ENCODE data around the gene PADI2.

Gene PADI2

DNA sequence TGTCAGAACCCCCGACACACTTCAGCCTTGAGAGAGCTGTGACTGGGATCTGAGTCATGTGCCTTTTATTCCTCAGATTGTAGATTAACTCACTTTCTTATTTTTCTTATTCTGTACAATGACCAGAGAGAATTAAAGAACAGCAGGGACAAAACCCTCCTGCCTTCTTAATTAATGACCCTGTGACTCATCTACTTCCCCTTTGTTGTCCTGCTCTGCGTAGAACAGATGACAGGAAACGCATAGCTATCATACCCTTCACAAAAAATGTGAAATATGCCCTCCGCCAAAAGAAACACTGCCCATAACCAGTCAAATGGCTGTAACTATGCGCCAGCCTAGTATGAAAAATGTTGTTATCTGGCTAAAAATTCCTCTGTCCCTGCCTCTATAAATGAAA lies 9.1 kb upstream of the PADI2 start:
- Histone ChIP-seq H3K27ac (ENCODE audit: low read length, poor library complexity, severe bottlenecking) (peak overlapping the region; percentile 100), H3K4ac (ENCODE audit: low read depth in 1 of 2, low read length in 2 of 2) (no peak overlapping the region), H3K9ac (ENCODE audit: low read length) (no peak overlapping the region), H2AFZ (ENCODE audit: low read depth, low read length) (no peak overlapping the region), H2AK5ac (ENCODE audit: low read length, severe bottlenecking) (no peak overlapping the region), H3K23ac (ENCODE audit: low read length in 2 of 2) (no peak overlapping the region), H2BK120ac (ENCODE audit: low read depth, low read length) (no peak overlapping the region), H3K79me1 (replicated peaks; ENCODE audit: low read length, poor library complexity, severe bottlenecking) (no peaks in the 10 kb centered on the region), H2BK15ac (ENCODE audit: low read depth, poor library complexity, severe bottlenecking) (no peak overlapping the region), H3K27me3 (ENCODE audit: control insufficient read depth in 1 of 2, insufficient read depth in 1 of 2, low read length in 2 of 2) (peaks cover 0 to 49% of the 10 kb centered on the region in 2 experiments), H3K36me3 (ENCODE audit: control insufficient read depth in 1 of 2, insufficient read depth in 2 of 2, low read depth in 1 of 2, low read length in 2 of 2) (no peaks in the 10 kb centered on the region), H3K9me3 (ENCODE audit: control insufficient read depth, low read length) (no peaks in the 10 kb centered on the region), H4K8ac (ENCODE audit: low read length) (no peak overlapping the region), H3K14ac (ENCODE audit: low read length in 2 of 2) (no peak overlapping the region), H4K91ac (ENCODE audit: low read length) (no peak overlapping the region), H3K4me1 (ENCODE audit: control insufficient read depth, insufficient read depth, low read depth, low read length) (peaks cover 12% of the 10 kb centered on the region), H2BK5ac (ENCODE audit: low read depth, low read length, poor library complexity, severe bottlenecking) (no peak overlapping the region), H2BK12ac (ENCODE audit: low read length in 2 of 2) (no peak overlapping the region), H3K4me2 (ENCODE audit: low read length, poor library complexity, severe bottlenecking) (no peak overlapping the region), H3K18ac (ENCODE audit: low read depth in 1 of 2, low read length in 2 of 2) (no peak overlapping the region), H3K4me3 (ENCODE audit: insufficient read depth in 1 of 2, low read depth in 1 of 2, low read length in 2 of 2) (no peak overlapping the region)
- WGBS, result 0% methylated on average over 5 of the region's 5 CpGs
- peak; percentile 88 for DNase-seq

DNA sequence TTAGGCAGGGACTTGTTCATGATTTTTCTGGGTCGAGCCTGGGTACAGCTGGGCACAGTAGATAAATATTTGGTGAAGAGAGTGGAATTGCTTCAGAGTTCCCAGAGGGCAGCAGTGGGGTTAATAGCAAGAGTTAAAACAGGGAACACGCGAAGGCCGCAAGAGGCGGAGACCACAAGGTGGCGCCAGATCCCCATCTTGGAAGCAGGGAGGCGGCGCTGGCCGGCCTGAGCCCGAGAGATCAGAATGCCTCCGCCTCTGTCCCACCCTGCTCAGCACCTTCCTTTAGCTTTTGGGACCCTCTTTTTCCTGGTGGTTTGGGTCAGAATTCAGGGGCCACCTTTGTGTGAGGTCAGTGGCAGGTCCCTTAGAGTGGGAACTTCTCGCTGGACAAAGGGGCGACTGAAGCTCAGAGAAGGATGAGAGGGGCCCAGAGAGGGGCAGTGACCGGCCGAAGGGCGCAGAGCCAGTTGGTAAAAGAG lies 6.5 kb upstream of the PADI2 start:
- Histone ChIP-seq H2BK15ac (ENCODE audit: low read depth, poor library complexity, severe bottlenecking) (no peak overlapping the region), H3K9me3 (ENCODE audit: control insufficient read depth, low read length) (no peaks in the 10 kb centered on the region), H3K79me1 (replicated peaks; ENCODE audit: low read length, poor library complexity, severe bottlenecking) (no peaks in the 10 kb centered on the region), H2BK5ac (ENCODE audit: low read depth, low read length, poor library complexity, severe bottlenecking) (no peak overlapping the region), H3K36me3 (ENCODE audit: control insufficient read depth in 1 of 2, insufficient read depth in 2 of 2, low read depth in 1 of 2, low read length in 2 of 2) (no peaks in the 10 kb centered on the region), H3K9ac (ENCODE audit: low read length) (peak overlapping the region; percentile 37), H3K18ac (ENCODE audit: low read depth in 1 of 2, low read length in 2 of 2) (no peak overlapping the region), H3K4ac (ENCODE audit: low read depth in 1 of 2, low read length in 2 of 2) (no peak overlapping the region), H2BK12ac (ENCODE audit: low read length in 2 of 2) (peak overlapping the region in 1 of 2 experiments; percentile 62), H3K4me3 (ENCODE audit: insufficient read depth in 1 of 2, low read depth in 1 of 2, low read length in 2 of 2) (no peak overlapping the region), H2AK5ac (ENCODE audit: low read length, severe bottlenecking) (peak overlapping the region; percentile 13), H4K8ac (ENCODE audit: low read length) (no peak overlapping the region), H3K27ac (ENCODE audit: low read length, poor library complexity, severe bottlenecking) (peak overlapping the region; percentile 0), H3K14ac (ENCODE audit: low read length in 2 of 2) (no peak overlapping the region), H4K91ac (ENCODE audit: low read length) (no peak overlapping the region), H3K4me2 (ENCODE audit: low read length, poor library complexity, severe bottlenecking) (no peak overlapping the region), H3K23ac (ENCODE audit: low read length in 2 of 2) (no peak overlapping the region), H3K4me1 (ENCODE audit: control insufficient read depth, insufficient read depth, low read depth, low read length) (peaks cover 24% of the 10 kb centered on the region), H2BK120ac (ENCODE audit: low read depth, low read length) (peak overlapping the region; percentile 23), H2AFZ (ENCODE audit: low read depth, low read length) (no peak overlapping the region), H3K27me3 (ENCODE audit: control insufficient read depth in 1 of 2, insufficient read depth in 1 of 2, low read length in 2 of 2) (peaks cover 0 to 41% of the 10 kb centered on the region in 2 experiments)
- WGBS, result 23% methylated on average over 13 of the region's 16 CpGs
- peak; percentile 78 for DNase-seq

DNA sequence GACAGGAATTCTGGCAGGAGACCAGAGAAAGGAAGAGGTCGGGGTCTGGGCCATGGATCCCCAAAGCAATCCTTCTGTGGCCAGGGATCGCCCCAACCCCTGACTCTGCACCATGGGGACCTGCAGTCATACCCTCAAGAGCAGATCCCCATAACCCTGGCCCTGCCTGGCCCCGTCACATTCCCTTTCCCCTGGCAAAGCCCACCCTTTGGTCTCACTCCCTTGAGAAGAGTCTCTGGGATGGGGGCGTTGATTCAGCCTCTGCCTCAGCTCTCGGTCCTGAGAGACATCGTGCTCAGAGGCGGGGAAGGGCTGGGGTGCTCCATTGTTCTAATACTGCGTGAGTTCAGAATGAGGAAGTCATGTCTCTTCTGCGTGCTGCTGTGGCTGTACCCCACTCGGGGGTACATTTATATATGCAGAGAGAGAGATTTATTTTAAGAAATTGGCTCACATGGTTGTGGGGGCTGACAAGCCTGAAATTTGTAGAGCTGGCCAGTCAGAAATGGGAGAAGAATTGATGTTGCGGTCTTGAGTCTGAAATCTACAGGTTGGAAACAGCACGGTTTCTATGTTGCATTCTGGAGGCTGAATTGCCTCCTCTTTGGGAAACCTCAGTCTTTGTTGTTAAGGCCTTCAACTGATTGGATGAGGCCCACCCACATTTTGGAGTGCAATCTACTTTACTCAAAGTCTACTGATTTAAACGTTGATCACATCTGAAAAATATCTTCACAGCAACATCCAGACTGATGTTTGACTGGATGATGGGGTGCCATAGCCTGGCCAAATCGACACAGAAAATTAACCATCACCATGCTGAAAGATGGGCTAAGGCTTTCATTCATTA lies 4.2 kb upstream of the PADI2 start:
- H3K27me3 ChIP-seq (ENCODE audit: control insufficient read depth in 1 of 2, insufficient read depth in 1 of 2, low read length in 2 of 2), result peaks cover 5 to 59% of the 10 kb centered on the region in 2 experiments

DNA sequence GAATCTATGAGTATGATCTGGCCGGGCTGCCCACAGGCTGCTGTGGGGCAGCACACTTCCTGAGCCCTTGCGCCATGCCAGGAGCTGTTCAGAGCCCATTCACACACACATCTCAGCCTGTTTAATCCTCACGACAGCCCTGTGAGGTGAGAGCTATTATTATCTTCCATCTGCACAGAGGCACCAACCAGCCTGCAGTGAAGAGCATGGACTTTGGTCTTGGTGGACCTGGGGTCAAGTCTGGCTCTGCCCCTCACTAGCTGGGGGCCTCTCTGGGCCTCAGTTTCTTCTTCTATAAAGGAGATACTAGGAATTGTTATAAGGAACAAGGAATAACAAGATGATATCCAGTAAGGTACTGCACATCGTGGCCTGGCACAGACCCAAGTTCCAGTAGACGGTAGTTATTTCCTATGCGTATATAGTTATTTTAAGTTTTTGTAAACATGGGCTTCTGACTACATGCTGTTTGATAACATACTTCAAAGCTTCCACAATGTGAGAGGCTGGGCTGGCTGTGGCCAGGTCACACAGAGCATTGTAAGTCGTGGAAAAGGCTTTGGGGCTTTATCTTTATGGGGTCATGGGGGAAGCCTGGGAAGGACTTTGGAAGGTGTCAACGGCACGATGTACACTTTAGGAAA lies 3.4 kb upstream of the PADI2 start:
- Histone ChIP-seq H3K9ac (ENCODE audit: low read length) (no peak overlapping the region), H3K4me3 (ENCODE audit: insufficient read depth in 1 of 2, low read depth in 1 of 2, low read length in 2 of 2) (no peak overlapping the region), H3K79me1 (replicated peaks; ENCODE audit: low read length, poor library complexity, severe bottlenecking) (no peaks in the 10 kb centered on the region), H2AFZ (ENCODE audit: low read depth, low read length) (no peak overlapping the region), H3K9me3 (ENCODE audit: control insufficient read depth, low read length) (no peaks in the 10 kb centered on the region), H2BK5ac (ENCODE audit: low read depth, low read length, poor library complexity, severe bottlenecking) (no peak overlapping the region), H3K36me3 (ENCODE audit: control insufficient read depth in 1 of 2, insufficient read depth in 2 of 2, low read depth in 1 of 2, low read length in 2 of 2) (peaks cover 0 to 2% of the 10 kb centered on the region in 2 experiments), H3K18ac (ENCODE audit: low read depth in 1 of 2, low read length in 2 of 2) (no peak overlapping the region), H3K27me3 (ENCODE audit: control insufficient read depth in 1 of 2, insufficient read depth in 1 of 2, low read length in 2 of 2) (peaks cover 5 to 67% of the 10 kb centered on the region in 2 experiments), H2BK15ac (ENCODE audit: low read depth, poor library complexity, severe bottlenecking) (no peak overlapping the region), H2BK12ac (ENCODE audit: low read length in 2 of 2) (peak overlapping the region in 1 of 2 experiments; percentile 29), H3K14ac (ENCODE audit: low read length in 2 of 2) (no peak overlapping the region), H3K23ac (ENCODE audit: low read length in 2 of 2) (no peak overlapping the region), H3K4ac (ENCODE audit: low read depth in 1 of 2, low read length in 2 of 2) (no peak overlapping the region), H2AK5ac (ENCODE audit: low read length, severe bottlenecking) (peak overlapping the region; percentile 47), H3K4me2 (ENCODE audit: low read length, poor library complexity, severe bottlenecking) (no peak overlapping the region), H4K91ac (ENCODE audit: low read length) (no peak overlapping the region), H3K4me1 (ENCODE audit: control insufficient read depth, insufficient read depth, low read depth, low read length) (peaks cover 35% of the 10 kb centered on the region), H4K8ac (ENCODE audit: low read length) (no peak overlapping the region), H3K27ac (ENCODE audit: low read length, poor library complexity, severe bottlenecking) (no peak overlapping the region), H2BK120ac (ENCODE audit: low read depth, low read length) (no peak overlapping the region)
- 41% methylated on average over 8 of the region's 9 CpGs for WGBS
- DNase-seq, result peak; percentile 76

More for the DNA sequence above, 4.2 kb upstream of the PADI2 start:
- H2BK12ac ChIP-seq (ENCODE audit: low read length in 2 of 2), result no peak overlapping the region
- no peak overlapping the region for H3K27ac ChIP-seq (ENCODE audit: low read length, poor library complexity, severe bottlenecking)
- no peak overlapping the region for H3K4me3 ChIP-seq (ENCODE audit: insufficient read depth in 1 of 2, low read depth in 1 of 2, low read length in 2 of 2)
- peak overlapping the region; percentile 19 for H2AK5ac ChIP-seq (ENCODE audit: low read length, severe bottlenecking)
- H2BK15ac ChIP-seq (ENCODE audit: low read depth, poor library complexity, severe bottlenecking), result no peak overlapping the region
- no peak overlapping the region for H3K23ac ChIP-seq (ENCODE audit: low read length in 2 of 2)
- H3K9me3 ChIP-seq (ENCODE audit: control insufficient read depth, low read length), result no peaks in the 10 kb centered on the region
- no peak overlapping the region for H3K14ac ChIP-seq (ENCODE audit: low read length in 2 of 2)
- peak overlapping the region; percentile 49 for H4K8ac ChIP-seq (ENCODE audit: low read length)
- H2AFZ ChIP-seq (ENCODE audit: low read depth, low read length), result no peak overlapping the region
- H3K9ac ChIP-seq (ENCODE audit: low read length), result no peak overlapping the region
- H3K4me1 ChIP-seq (ENCODE audit: control insufficient read depth, insufficient read depth, low read depth, low read length), result peaks cover 30% of the 10 kb centered on the region
- H2BK5ac ChIP-seq (ENCODE audit: low read depth, low read length, poor library complexity, severe bottlenecking), result no peak overlapping the region
- whole genome bisulfite sequencing, result 92% methylated on average over 14 of the region's 14 CpGs
- no peak overlapping the region for H4K91ac ChIP-seq (ENCODE audit: low read length)
- H3K36me3 ChIP-seq (ENCODE audit: control insufficient read depth in 1 of 2, insufficient read depth in 2 of 2, low read depth in 1 of 2, low read length in 2 of 2), result no peaks in the 10 kb centered on the region
- no peak overlapping the region for H3K4ac ChIP-seq (ENCODE audit: low read depth in 1 of 2, low read length in 2 of 2)
- no peak overlapping the region for H2BK120ac ChIP-seq (ENCODE audit: low read depth, low read length)
- no peaks in the 10 kb centered on the region for H3K79me1 ChIP-seq (replicated peaks; ENCODE audit: low read length, poor library complexity, severe bottlenecking)
- DNase-seq, result no peak
- H3K4me2 ChIP-seq (ENCODE audit: low read length, poor library complexity, severe bottlenecking), result no peak overlapping the region
- peak overlapping the region in 1 of 2 experiments; percentile 9 for H3K18ac ChIP-seq (ENCODE audit: low read depth in 1 of 2, low read length in 2 of 2)

Data from mesenchymal stem cell (in vitro differentiated cells and primary cell).